ENCODE results near the gene TAL1.

- TF ChIP-seq CTCF (IDR thresholded peaks at IDR 0.05) (no peak), POLR2A (IDR thresholded peaks at IDR 0.05) (no peak)
These were observed 42.9 kb downstream of the TAL1 start for GRCh38 chr1:47188791-47189785.
